ENCODE measurements around the gene ACTRT2.

ACTRT2 gene

DNA sequence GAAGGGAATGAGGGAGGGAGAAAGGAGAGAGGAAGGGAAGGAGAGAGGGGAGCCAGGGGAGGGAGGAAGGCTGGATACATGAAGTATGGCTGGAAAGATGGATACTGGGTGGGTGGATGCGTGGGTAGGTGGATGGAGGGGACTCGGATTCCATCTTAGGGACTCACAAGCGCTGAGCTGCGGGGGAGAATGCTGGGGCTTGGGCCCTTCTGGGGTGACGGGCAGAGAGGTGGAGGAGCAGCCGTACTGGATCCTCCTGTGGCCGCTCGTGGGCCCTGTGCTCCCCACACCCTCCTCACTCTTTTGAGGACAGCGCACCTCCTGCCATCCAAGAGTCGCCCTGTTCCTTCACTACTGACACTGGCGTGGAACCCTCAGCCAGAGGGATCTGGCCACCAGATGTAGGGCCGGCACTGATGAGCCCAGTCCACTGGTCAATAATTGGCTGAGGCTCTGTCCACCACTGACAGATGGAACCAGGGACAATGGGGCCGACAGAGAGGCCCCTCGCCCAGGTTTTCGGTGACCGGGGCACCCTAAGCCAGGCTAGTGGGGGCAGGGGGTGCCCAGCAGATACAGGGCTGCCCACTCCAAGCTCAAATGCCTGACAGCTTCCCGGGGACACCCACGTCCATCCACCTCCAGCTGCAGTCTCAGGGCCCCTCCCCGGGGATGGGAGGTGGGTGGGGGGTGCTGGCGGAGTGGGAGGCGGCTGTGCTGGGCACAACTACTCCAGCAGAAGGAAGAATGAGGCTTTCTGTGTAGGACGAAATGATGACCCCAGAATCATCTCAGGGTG is 4.4 kb upstream of the ACTRT2 start:
- H3K36me3 ChIP-seq (ENCODE audit: low read depth): no peaks in the 10 kb centered on the region
- H3K4me3 ChIP-seq (ENCODE audit: severe bottlenecking): no peak overlapping the region
- H3K9me3 ChIP-seq (ENCODE audit: severe bottlenecking): no peaks in the 10 kb centered on the region
- peak; percentile 45 for DNase-seq (ENCODE audit: low spot score)
- peaks cover 4% of the 10 kb centered on the region for H3K27me3 ChIP-seq (ENCODE audit: insufficient read depth, poor library complexity, severe bottlenecking)
- H3K4me1 ChIP-seq (ENCODE audit: insufficient read depth, poor library complexity, severe bottlenecking): no peaks in the 10 kb centered on the region
- TF ChIP-seq CTCF (IDR thresholded peaks at IDR 0.05; ENCODE audit: poor library complexity, severe bottlenecking): no peak
- no peak for ATAC-seq (ENCODE audit: low read depth)
- H3K27ac ChIP-seq (ENCODE audit: poor library complexity, severe bottlenecking): no peak overlapping the region

- no peak for TF ChIP-seq CTCF (IDR thresholded peaks at IDR 0.05; ENCODE audit: poor library complexity, severe bottlenecking)
- no peaks in the 10 kb centered on the region for H3K36me3 ChIP-seq (ENCODE audit: low read depth)
- H3K27me3 ChIP-seq (ENCODE audit: insufficient read depth, poor library complexity, severe bottlenecking): no peaks in the 10 kb centered on the region
- ATAC-seq (ENCODE audit: low read depth): no peak
- H3K4me3 ChIP-seq (ENCODE audit: severe bottlenecking): no peak overlapping the region
- H3K9me3 ChIP-seq (ENCODE audit: severe bottlenecking): no peaks in the 10 kb centered on the region
- DNase-seq (ENCODE audit: low spot score): peak; percentile 32
- no peaks in the 10 kb centered on the region for H3K4me1 ChIP-seq (ENCODE audit: insufficient read depth, poor library complexity, severe bottlenecking)
- H3K27ac ChIP-seq (ENCODE audit: poor library complexity, severe bottlenecking): no peak overlapping the region
These were observed 3.7 kb upstream of the ACTRT2 start for GRCh38 chr1:3017440-3018050.

- peak; percentile 22 for DNase-seq (ENCODE audit: low spot score)
- Histone ChIP-seq H3K36me3 (ENCODE audit: low read depth) (no peaks in the 10 kb centered on the region), H3K27me3 (ENCODE audit: insufficient read depth, poor library complexity, severe bottlenecking) (no peaks in the 10 kb centered on the region), H3K9me3 (ENCODE audit: severe bottlenecking) (no peaks in the 10 kb centered on the region), H3K27ac (ENCODE audit: poor library complexity, severe bottlenecking) (no peak overlapping the region), H3K4me1 (ENCODE audit: insufficient read depth, poor library complexity, severe bottlenecking) (no peaks in the 10 kb centered on the region), H3K4me3 (ENCODE audit: severe bottlenecking) (no peak overlapping the region)
- ATAC-seq (ENCODE audit: low read depth): no peak
- no peak for TF ChIP-seq CTCF (IDR thresholded peaks at IDR 0.05; ENCODE audit: poor library complexity, severe bottlenecking)
These were observed 3.2 kb upstream of the ACTRT2 start for GRCh38 chr1:3018051-3018471.

DNA sequence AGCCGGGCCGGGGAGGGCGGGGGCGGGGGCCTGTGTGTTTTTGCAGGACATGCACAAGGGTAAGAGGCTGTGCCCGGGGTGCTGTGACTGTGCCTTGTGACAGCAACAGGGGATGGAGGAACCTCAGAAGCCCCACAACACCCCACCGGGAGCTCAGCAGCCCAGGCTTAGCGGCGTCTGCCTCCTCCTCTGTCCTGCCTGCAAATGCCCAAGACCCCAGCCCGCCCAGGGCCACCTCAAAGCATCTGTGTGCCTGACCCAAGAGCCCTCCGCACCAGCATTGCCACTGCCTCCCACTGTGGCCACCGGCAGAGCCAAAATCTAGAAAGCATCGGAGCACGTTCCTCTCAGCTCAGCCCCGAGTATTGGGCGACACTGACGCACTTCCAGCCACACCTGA is 2.7 kb upstream of the ACTRT2 start:
- Histone ChIP-seq H3K27ac (ENCODE audit: poor library complexity, severe bottlenecking) (no peak overlapping the region), H3K27me3 (ENCODE audit: insufficient read depth, poor library complexity, severe bottlenecking) (no peaks in the 10 kb centered on the region), H3K9me3 (ENCODE audit: severe bottlenecking) (no peaks in the 10 kb centered on the region), H3K4me1 (ENCODE audit: insufficient read depth, poor library complexity, severe bottlenecking) (no peaks in the 10 kb centered on the region), H3K4me3 (ENCODE audit: severe bottlenecking) (no peak overlapping the region), H3K36me3 (ENCODE audit: low read depth) (no peaks in the 10 kb centered on the region)
- DNase-seq (ENCODE audit: low spot score): peak; percentile 51
- TF ChIP-seq CTCF (IDR thresholded peaks at IDR 0.05; ENCODE audit: poor library complexity, severe bottlenecking): no peak
- no peak for ATAC-seq (ENCODE audit: low read depth)
